Measurements from ENCODE around the gene USP6. TPM values are rescaled to one million over a fixed set of nuclear protein-coding genes. Genes with fewer than 3 reads are reported as not detected.

Gene USP6
- total RNA-seq, 1 experiment from 2014 or later, result 0.20 TPM

GRCh38 chr17:5111402-5112204, 4.2 kb upstream of the USP6 start, which contains the start of gene ZNF232 (continued):
- TF ChIP-seq, protein P1, sequence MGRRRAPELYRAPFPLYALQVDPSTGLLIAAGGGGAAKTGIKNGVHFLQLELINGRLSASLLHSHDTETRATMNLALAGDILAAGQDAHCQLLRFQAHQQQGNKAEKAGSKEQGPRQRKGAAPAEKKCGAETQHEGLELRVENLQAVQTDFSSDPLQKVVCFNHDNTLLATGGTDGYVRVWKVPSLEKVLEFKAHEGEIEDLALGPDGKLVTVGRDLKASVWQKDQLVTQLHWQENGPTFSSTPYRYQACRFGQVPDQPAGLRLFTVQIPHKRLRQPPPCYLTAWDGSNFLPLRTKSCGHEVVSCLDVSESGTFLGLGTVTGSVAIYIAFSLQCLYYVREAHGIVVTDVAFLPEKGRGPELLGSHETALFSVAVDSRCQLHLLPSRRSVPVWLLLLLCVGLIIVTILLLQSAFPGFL (CRISPR knock-in tag; IDR thresholded peaks at IDR 0.05; ENCODE audit: borderline replicate concordance), result no peak
- TF ChIP-seq ATF1 (CRISPR knock-in tag; IDR thresholded peaks at IDR 0.05), result 0 out of 2 replicates have a peak, but pooled peaks have one; percentile 74
- peak; percentile 81 for TF ChIP-seq SP1 (CRISPR knock-in tag; conservative IDR thresholded peaks at IDR 0.05)
- no peak for TF ChIP-seq CBFB (CRISPR knock-in tag; IDR thresholded peaks at IDR 0.05; ENCODE audit: low read depth)
- no peak for TF ChIP-seq CREB1 (CRISPR knock-in tag; IDR thresholded peaks at IDR 0.05)
- peak; percentile 88; the same call in 1 of the 2 replicates for TF ChIP-seq NFE2L1 (CRISPR knock-in tag; IDR thresholded peaks at IDR 0.05)
- TF ChIP-seq FOXP1 (CRISPR knock-in tag; IDR thresholded peaks at IDR 0.05; ENCODE audit: borderline replicate concordance), result peak; percentile 92
- TF ChIP-seq NR2C2 (CRISPR knock-in tag; IDR thresholded peaks at IDR 0.05), result no peak
- peak; percentile 88 for TF ChIP-seq USF2 (CRISPR knock-in tag; IDR thresholded peaks at IDR 0.05)
- no peak for TF ChIP-seq KAT7 (CRISPR knock-in tag; IDR thresholded peaks at IDR 0.05; ENCODE audit: borderline replicate concordance)
- peak; percentile 43; the same call in 1 of the 2 replicates for TF ChIP-seq TCF7 (CRISPR knock-in tag; IDR thresholded peaks at IDR 0.05; ENCODE audit: low read depth)
- TF ChIP-seq NR3C1 (CRISPR knock-in tag; conservative IDR thresholded peaks at IDR 0.05; ENCODE audit: low read depth), result no peak
- TF ChIP-seq, protein P2, sequence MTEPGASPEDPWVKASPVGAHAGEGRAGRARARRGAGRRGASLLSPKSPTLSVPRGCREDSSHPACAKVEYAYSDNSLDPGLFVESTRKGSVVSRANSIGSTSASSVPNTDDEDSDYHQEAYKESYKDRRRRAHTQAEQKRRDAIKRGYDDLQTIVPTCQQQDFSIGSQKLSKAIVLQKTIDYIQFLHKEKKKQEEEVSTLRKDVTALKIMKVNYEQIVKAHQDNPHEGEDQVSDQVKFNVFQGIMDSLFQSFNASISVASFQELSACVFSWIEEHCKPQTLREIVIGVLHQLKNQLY (CRISPR knock-in tag; IDR thresholded peaks at IDR 0.05), result no peak
- peak; percentile 76; the same call in 1 of the 2 replicates for TF ChIP-seq MYBL2 (CRISPR knock-in tag; IDR thresholded peaks at IDR 0.05)
- no peak for TF ChIP-seq RELA (CRISPR knock-in tag; IDR thresholded peaks at IDR 0.05; ENCODE audit: borderline replicate concordance)
- TF ChIP-seq USF1 (CRISPR knock-in tag; IDR thresholded peaks at IDR 0.05), result peak; percentile 89
- TF ChIP-seq ZNF512 (CRISPR knock-in tag; IDR thresholded peaks at IDR 0.05; ENCODE audit: borderline replicate concordance), result no peak
- TF ChIP-seq, protein P3, sequence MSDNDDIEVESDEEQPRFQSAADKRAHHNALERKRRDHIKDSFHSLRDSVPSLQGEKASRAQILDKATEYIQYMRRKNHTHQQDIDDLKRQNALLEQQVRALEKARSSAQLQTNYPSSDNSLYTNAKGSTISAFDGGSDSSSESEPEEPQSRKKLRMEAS (CRISPR knock-in tag; IDR thresholded peaks at IDR 0.05), result peak; percentile 95
- TF ChIP-seq HMGA2 (CRISPR knock-in tag; IDR thresholded peaks at IDR 0.05), result no peak
- TF ChIP-seq ZNF396 (CRISPR knock-in tag; IDR thresholded peaks at IDR 0.05; ENCODE audit: borderline replicate concordance), result no peak
- TF ChIP-seq, protein P4, sequence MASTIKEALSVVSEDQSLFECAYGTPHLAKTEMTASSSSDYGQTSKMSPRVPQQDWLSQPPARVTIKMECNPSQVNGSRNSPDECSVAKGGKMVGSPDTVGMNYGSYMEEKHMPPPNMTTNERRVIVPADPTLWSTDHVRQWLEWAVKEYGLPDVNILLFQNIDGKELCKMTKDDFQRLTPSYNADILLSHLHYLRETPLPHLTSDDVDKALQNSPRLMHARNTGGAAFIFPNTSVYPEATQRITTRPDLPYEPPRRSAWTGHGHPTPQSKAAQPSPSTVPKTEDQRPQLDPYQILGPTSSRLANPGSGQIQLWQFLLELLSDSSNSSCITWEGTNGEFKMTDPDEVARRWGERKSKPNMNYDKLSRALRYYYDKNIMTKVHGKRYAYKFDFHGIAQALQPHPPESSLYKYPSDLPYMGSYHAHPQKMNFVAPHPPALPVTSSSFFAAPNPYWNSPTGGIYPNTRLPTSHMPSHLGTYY (CRISPR knock-in tag; IDR thresholded peaks at IDR 0.05), result no peak
- TF ChIP-seq IRF1 (CRISPR knock-in tag; IDR thresholded peaks at IDR 0.05), result no peak
- TF ChIP-seq TP53 (CRISPR knock-in tag; IDR thresholded peaks at IDR 0.05), result peak; percentile 89
- peak; percentile 93; the same call in 1 of the 2 replicates for TF ChIP-seq ARID4B (CRISPR knock-in tag; IDR thresholded peaks at IDR 0.05; ENCODE audit: borderline replicate concordance)

All from WTC11 (cell line).